PFSK-1 (cell line): ENCODE measurements around the gene PRDM16.

Experiments used
- POLR2AphosphoS5 ChIP-seq: IDR thresholded peaks from 2 replicates; pipeline ENCODE4 v1.6.1; 2012; ENCODE audit warnings: low read depth, mild to moderate bottlenecking, control low read depth, low read length, moderate library complexity
- REST ChIP-seq, 2 experiments: IDR thresholded peaks; 2 replicates each; pipeline versions ENCODE4 v1.6.1 to v1.8.0; 2011 to 2012; ENCODE audit warnings: low read depth in 2 of 2, low read length in 2 of 2, control low read depth in 1 of 2, inconsistent platforms in 1 of 2, mild to moderate bottlenecking in 1 of 2, moderate library complexity in 1 of 2; ENCODE audit not compliant: insufficient read depth in 1 of 2
- TAF1 ChIP-seq: IDR thresholded peaks from 2 replicates; pipeline ENCODE4 v1.6.1; 2012; ENCODE audit warnings: low read length, control low read depth, borderline replicate concordance; ENCODE audit not compliant: insufficient read depth

- no peak for TF ChIP-seq POLR2AphosphoS5
- TF ChIP-seq TAF1 = no peak
- no peak for TF ChIP-seq REST (IDR thresholded peaks at IDR 0.05; ENCODE audit: insufficient read depth in 1 of 2, low read depth in 2 of 2, low read length in 2 of 2)
These were observed 38.2 kb upstream of the PRDM16 start for GRCh38 chr1:3030663-3031381.
